IPS-20b (cell line): ENCODE results near the gene FBLN7.
"Not testable (repeated sequence)": the region's sequence is repeated elsewhere in the genome, so short reads cannot be mapped to it uniquely, and the experiment has no call there.

Experiments
- H3K27ac ChIP-seq: one replicate; pipeline ENCODE4 v1.5.1; 2013; ENCODE audit warnings: low read length
- H3K27me3 ChIP-seq: 2 replicates; pipeline ENCODE4 v1.6.1; 2013; ENCODE audit warnings: mild to moderate bottlenecking, low read length, inconsistent platforms; ENCODE audit not compliant: insufficient read depth
- H3K36me3 ChIP-seq: 2 replicates; pipeline ENCODE4 v1.6.1; 2013; ENCODE audit warnings: low read depth, mild to moderate bottlenecking, inconsistent platforms, low read length, moderate library complexity; ENCODE audit not compliant: insufficient read depth
- H3K4me1 ChIP-seq: 2 replicates; pipeline ENCODE4 v1.6.1; 2013; ENCODE audit warnings: mild to moderate bottlenecking, control low read depth, inconsistent platforms, low read length, moderate library complexity; ENCODE audit not compliant: insufficient read depth
- H3K4me3 ChIP-seq: 2 replicates; pipeline ENCODE4 v1.5.1; 2013; ENCODE audit warnings: mild to moderate bottlenecking, low read length, inconsistent platforms
- H3K9ac ChIP-seq: 2 replicates; pipeline ENCODE4 v1.6.1; 2013; ENCODE audit warnings: low read depth, mild to moderate bottlenecking, inconsistent platforms, low read length, moderate library complexity
- H3K9me3 ChIP-seq: 2 replicates; pipeline ENCODE4 v1.6.1; 2013; ENCODE audit warnings: mild to moderate bottlenecking, low read depth, low read length, inconsistent platforms; ENCODE audit not compliant: insufficient read depth

The FBLN7 gene, protein sequence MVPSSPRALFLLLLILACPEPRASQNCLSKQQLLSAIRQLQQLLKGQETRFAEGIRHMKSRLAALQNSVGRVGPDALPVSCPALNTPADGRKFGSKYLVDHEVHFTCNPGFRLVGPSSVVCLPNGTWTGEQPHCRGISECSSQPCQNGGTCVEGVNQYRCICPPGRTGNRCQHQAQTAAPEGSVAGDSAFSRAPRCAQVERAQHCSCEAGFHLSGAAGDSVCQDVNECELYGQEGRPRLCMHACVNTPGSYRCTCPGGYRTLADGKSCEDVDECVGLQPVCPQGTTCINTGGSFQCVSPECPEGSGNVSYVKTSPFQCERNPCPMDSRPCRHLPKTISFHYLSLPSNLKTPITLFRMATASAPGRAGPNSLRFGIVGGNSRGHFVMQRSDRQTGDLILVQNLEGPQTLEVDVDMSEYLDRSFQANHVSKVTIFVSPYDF

DNA sequence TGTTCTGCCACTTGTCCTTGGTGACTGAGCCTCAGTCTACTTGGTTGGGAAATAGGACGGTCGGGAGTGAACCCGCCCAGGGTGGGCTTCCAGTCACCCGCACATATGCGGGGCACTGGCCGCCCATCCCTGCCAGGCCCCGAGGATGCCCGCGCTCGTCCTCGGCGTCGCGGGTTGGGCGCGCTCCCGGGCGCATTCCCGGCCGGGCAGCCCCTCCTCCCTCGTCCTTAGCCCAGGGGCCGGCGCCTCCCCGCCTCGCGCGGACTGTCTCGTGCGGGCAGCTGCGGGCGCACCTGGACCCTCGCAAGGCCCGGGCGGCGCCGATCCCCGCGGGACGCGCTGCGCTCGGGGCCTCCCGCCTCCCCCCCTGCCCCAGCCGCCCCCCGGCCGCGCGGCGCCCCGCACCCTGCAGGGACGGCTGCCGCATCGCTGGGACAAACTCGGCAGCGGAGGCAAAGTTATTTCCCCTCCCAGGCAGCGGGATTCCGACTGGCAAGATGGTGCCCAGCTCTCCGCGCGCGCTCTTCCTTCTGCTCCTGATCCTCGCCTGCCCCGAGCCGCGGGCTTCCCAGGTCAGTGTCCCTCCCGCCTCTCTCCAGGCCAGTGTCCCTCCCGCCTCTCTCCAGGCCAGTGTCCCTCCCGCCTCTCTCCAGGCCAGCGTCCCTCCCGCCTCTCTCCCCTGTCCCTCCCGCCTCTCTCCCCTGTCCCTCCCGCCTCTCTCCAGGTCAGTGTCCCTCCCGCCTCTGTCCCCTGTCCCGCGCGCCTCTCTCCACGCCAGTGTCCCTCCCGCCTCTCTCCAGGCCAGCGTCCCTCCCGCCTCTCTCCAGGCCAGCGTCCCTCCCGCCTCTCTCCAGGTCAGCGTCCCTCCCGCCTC is at the start of gene FBLN7:
Gene FBLN7 (plus strand): TSS at position 227 of the 874 bp plus-strand sequence. CDS start 271 bp downstream, at position 498.
- Histone ChIP-seq H3K27ac (no peak within 1 kb of the TSS), H3K9ac (no peak within 1 kb of the TSS), H3K36me3 (no peaks in the 10 kb centered on the region), H3K27me3 (peaks cover 73% of the 10 kb centered on the region), H3K4me1 (no peaks in the 10 kb centered on the region), H3K4me3 (peak within 1 kb of the TSS; percentile 73), H3K9me3 (no peaks in the 10 kb centered on the region)

- no peaks in the 10 kb centered on the region for H3K9me3 ChIP-seq
- H3K27ac ChIP-seq = no peak overlapping the region
- peaks cover 41% of the 10 kb centered on the region for H3K36me3 ChIP-seq
- H3K4me1 ChIP-seq = no peaks in the 10 kb centered on the region; the same call in 1 of the 2 replicates
- H3K4me3 ChIP-seq = no peak overlapping the region
- no peak overlapping the region for H3K9ac ChIP-seq
- H3K27me3 ChIP-seq = no peaks in the 10 kb centered on the region
These were observed 48.8 kb upstream of the FBLN7 start for GRCh38 chr2:112089375-112089774.

DNA sequence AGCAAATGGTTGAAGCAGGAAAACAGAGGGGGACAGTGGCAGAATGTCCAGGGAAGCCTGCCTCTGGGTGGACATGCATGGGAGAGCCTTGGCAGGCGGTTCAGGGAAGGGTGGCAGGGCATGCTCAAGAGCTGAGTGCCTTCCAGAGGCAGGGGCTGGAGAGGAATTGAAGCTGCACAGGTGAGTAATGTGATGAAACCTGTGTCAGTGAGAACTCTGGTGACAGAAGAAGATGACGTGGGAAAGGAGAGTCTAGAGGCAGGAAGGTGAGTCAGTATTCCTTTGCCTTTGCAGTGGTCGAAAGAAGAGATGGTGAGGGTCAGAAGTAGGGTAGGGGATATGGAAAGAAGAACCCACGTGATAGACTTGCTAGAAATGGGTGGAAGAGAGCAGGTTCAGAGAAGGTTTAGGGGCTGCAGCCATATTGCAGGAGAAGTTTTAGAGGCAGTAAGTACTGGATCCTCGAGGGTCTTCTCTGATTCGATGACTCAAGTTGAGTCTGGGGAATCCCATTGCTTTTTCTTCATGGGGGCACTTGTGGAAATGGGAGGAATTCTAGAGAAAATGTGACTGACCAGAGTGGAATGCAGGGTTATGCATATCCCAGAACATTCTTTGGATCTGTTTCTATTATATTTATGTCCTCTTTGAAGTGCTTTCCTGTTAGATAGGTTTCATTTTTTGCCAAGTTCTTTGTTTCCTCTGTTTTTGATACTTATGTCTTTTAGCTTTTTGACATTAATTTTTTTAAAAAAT is 45.7 kb upstream of the FBLN7 start:
- Histone ChIP-seq H3K4me3 (no peak overlapping the region), H3K9ac (no peak overlapping the region), H3K36me3 (peaks cover 25% of the 10 kb centered on the region; the same call in 1 of the 2 replicates), H3K27ac (no peak overlapping the region), H3K4me1 (no peaks in the 10 kb centered on the region; the same call in 1 of the 2 replicates), H3K27me3 (no peaks in the 10 kb centered on the region), H3K9me3 (no peaks in the 10 kb centered on the region)

DNA sequence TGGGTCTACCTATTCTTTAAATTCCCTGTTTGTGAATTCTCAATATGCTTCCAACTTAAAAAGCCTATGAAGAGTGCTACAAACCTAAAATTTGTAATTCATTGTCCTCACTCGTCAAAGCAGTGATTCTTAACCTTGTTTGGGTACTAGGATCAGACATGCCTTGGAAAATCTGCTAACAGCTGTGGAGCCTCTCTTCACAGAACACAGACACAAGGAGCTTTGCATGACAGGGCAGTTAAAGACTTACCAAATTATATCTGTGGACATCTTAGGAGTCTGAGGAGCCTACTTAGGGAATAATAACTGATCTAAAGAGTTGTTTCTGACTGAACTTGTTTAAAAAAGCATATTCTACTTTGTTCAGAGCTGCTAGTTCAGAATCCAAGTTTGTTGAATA is 45.0 kb upstream of the FBLN7 start:
- Histone ChIP-seq H3K27ac (no peak overlapping the region), H3K4me3 (no peak overlapping the region), H3K27me3 (no peaks in the 10 kb centered on the region), H3K9me3 (no peaks in the 10 kb centered on the region), H3K9ac (no peak overlapping the region), H3K36me3 (peaks cover 26% of the 10 kb centered on the region; the same call in 1 of the 2 replicates), H3K4me1 (no peaks in the 10 kb centered on the region; the same call in 1 of the 2 replicates)

- Histone ChIP-seq H3K27me3 (no peaks in the 10 kb centered on the region), H3K9me3 (no peaks in the 10 kb centered on the region), H3K36me3 (peaks cover 18% of the 10 kb centered on the region), H3K4me1 (no peaks in the 10 kb centered on the region; the same call in 1 of the 2 replicates), H3K4me3 (no peak overlapping the region), H3K27ac (no peak overlapping the region), H3K9ac (no peak overlapping the region)
These were observed 42.5 kb upstream of the FBLN7 start for GRCh38 chr2:112095681-112096080.

- H3K27me3 ChIP-seq = no peaks in the 10 kb centered on the region
- no peaks in the 10 kb centered on the region; the same call in 1 of the 2 replicates for H3K4me1 ChIP-seq
- no peak overlapping the region for H3K4me3 ChIP-seq
- no peaks in the 10 kb centered on the region for H3K9me3 ChIP-seq
- no peak overlapping the region for H3K27ac ChIP-seq
- peaks cover 17% of the 10 kb centered on the region for H3K36me3 ChIP-seq
- no peak overlapping the region for H3K9ac ChIP-seq
These were observed 42.1 kb upstream of the FBLN7 start for GRCh38 chr2:112096098-112096497.

- no peaks in the 10 kb centered on the region for H3K27me3 ChIP-seq
- H3K27ac ChIP-seq = no peak overlapping the region
- H3K36me3 ChIP-seq = peaks cover 10% of the 10 kb centered on the region; the same call in 1 of the 2 replicates
- H3K4me1 ChIP-seq = no peaks in the 10 kb centered on the region
- no peak overlapping the region for H3K4me3 ChIP-seq
- no peak overlapping the region for H3K9ac ChIP-seq
- peaks cover 10% of the 10 kb centered on the region for H3K9me3 ChIP-seq
These were observed 29.9 kb upstream of the FBLN7 start for GRCh38 chr2:112108178-112108832.

GRCh38 chr2:112109278-112109677 is 28.9 kb upstream of the FBLN7 start:
- Histone ChIP-seq H3K27me3 (no peaks in the 10 kb centered on the region), H3K4me3 (no peak overlapping the region), H3K36me3 (peaks cover 10% of the 10 kb centered on the region; the same call in 1 of the 2 replicates), H3K27ac (no peak overlapping the region), H3K9ac (no peak overlapping the region), H3K9me3 (peaks cover 10% of the 10 kb centered on the region), H3K4me1 (no peaks in the 10 kb centered on the region)

DNA sequence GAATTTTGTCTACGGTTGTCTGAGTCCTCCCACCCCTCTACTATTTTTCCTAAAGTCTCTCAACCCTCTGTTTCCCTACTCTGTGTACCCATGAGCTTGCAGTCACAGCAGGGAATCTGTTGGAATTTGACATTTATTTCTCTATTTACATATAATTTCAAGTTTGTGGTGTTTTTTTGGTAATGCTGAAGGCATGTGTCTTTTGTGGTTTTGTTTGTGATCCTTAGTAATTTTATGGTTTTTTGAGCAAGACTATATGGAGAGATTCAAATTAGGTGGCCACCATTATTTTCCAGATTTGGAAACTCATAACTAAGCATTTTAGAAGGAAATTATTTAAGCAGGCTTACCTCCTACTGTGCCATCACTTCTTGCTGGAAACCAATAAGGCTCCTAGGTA is 27.2 kb upstream of the FBLN7 start:
- Histone ChIP-seq H3K27ac (no peak overlapping the region), H3K27me3 (no peaks in the 10 kb centered on the region), H3K4me1 (no peaks in the 10 kb centered on the region), H3K36me3 (peaks cover 10% of the 10 kb centered on the region; the same call in 1 of the 2 replicates), H3K4me3 (no peak overlapping the region), H3K9ac (no peak overlapping the region), H3K9me3 (peaks cover 10% of the 10 kb centered on the region)

DNA sequence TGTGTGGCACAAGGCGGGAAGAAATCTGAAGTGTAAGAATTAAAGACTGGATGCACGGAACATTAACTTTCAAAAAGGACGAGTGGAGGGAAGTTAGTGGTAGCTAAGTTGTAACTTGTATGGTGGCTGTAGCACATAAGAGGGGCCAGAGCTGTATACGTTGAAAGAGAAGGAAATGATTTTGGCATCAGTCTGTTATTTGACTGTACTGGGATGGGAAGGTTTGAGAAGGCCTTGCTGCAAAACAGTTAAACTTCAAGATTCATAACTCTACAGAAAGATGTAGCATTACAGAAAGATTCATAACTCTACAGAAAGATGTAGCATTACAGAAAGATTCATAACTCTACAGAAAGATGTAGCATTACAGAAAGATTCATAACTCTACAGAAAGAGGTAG is 24.8 kb upstream of the FBLN7 start:
- H3K4me1 ChIP-seq, H3K4me3 ChIP-seq, H3K9ac ChIP-seq, H3K27me3 ChIP-seq, H3K36me3 ChIP-seq, H3K27ac ChIP-seq, H3K9me3 ChIP-seq: not testable (repeated sequence)

GRCh38 chr2:112118148-112118547 is 20.0 kb upstream of the FBLN7 start:
- Histone ChIP-seq H3K9ac (no peak overlapping the region), H3K4me1 (no peaks in the 10 kb centered on the region), H3K9me3 (no peaks in the 10 kb centered on the region), H3K27me3 (no peaks in the 10 kb centered on the region), H3K4me3 (no peak overlapping the region), H3K27ac (no peak overlapping the region), H3K36me3 (no peaks in the 10 kb centered on the region)
